Right lobe of liver (tissue), 4 donors: ENCODE results near the gene ARHGAP4.

Experiments
- CTCF ChIP-seq, 4 donors: fragments of 200-600 bp in 3 of 4; fragments of 450-650 bp in 1 of 4; IDR thresholded peaks; one replicate each; pipeline versions ENCODE4 v1.5.1 to v1.8.0; 2016 to 2022; ENCODE audit warnings: antibody characterized with exemption in 4 of 4, mild to moderate bottlenecking in 2 of 4
- POLR2A ChIP-seq: fragments of 450-650 bp; IDR thresholded peaks from one replicate; pipeline ENCODE4 v1.6.1; 2017; ENCODE audit warnings: antibody characterized with exemption, mild to moderate bottlenecking
- donor health status: DM: no; HTN: no; CAD: no.
- donor health status: DM: no; HTN: no; CAD: no.
- donor health status: DM: no; HTN: yes; CAD: no.

- TF ChIP-seq CTCF (IDR thresholded peaks at IDR 0.05) (no peak), POLR2A (no peak)
These were observed 7.7 kb upstream of the ARHGAP4 start for GRCh38 chrX:153933748-153934147.
